A673 (cell line): Measurements from ENCODE around the gene APOL1. TPM values are rescaled to one million over a fixed set of nuclear protein-coding genes. Genes with fewer than 3 reads are reported as not detected.

Experiments used
- BruUV-seq: library from RNA; stranded (reverse); fragments of 400-500 nt; replicated peaks from 2 replicates; lab custom pipeline; 2021; lab: Mats Ljungman, UMichigan
- CTCF ChIA-PET: fragments of 300-600 bp; sonication (Branson Sonifier 250); formaldehyde crosslinking; loops from one replicate; lab custom pipeline; 2022; ENCODE audit warnings: antibody characterized with exemption; lab: Charles Lee
- POLR2A ChIA-PET: fragments of 300-600 bp; sonication (Branson Sonifier 250); formaldehyde crosslinking; loops from one replicate; lab custom pipeline; 2022; ENCODE audit warnings: antibody characterized with exemption; ENCODE audit not compliant: low non-redundant PET; lab: Charles Lee
- DNase-seq: peaks from one replicate; pipeline ENCODE4 v3.0.0-alpha.2; 2015; ENCODE audit warnings: low spot score
- H3K27ac ChIP-seq: fragments of 200-600 bp; sonication (generic); 2 replicates; pipeline ENCODE4 v1.5.1; 2016; ENCODE audit warnings: mixed run types, low read depth, mild to moderate bottlenecking, mixed read lengths, antibody characterized with exemption, low read length; ENCODE audit not compliant: poor library complexity, severe bottlenecking
- H3K27me3 ChIP-seq: fragments of 200-600 bp; sonication (generic); replicated peaks from 2 replicates; pipeline ENCODE4 v1.6.1; 2017; ENCODE audit warnings: mixed run types, low read depth, mild to moderate bottlenecking, mixed read lengths, antibody characterized with exemption, low read length; ENCODE audit not compliant: insufficient read depth, poor library complexity
- H3K36me3 ChIP-seq: fragments of 200-600 bp; sonication (generic); 2 replicates; pipeline ENCODE4 v1.6.1; 2016; ENCODE audit warnings: mixed run types, mild to moderate bottlenecking, mixed read lengths, antibody characterized with exemption, low read length; ENCODE audit not compliant: insufficient read depth, poor library complexity, severe bottlenecking
- H3K4me1 ChIP-seq: fragments of 200-600 bp; sonication (generic); 2 replicates; pipeline ENCODE4 v1.6.1; 2017; ENCODE audit warnings: mixed run types, mild to moderate bottlenecking, mixed read lengths, antibody characterized with exemption, low read length; ENCODE audit not compliant: insufficient read depth, poor library complexity, severe bottlenecking
- H3K4me3 ChIP-seq: fragments of 200-600 bp; sonication (generic); 2 replicates; pipeline ENCODE4 v1.5.1; 2016; ENCODE audit warnings: low read depth, mixed run types, mild to moderate bottlenecking, mixed read lengths, low read length; ENCODE audit not compliant: poor library complexity, severe bottlenecking
- H3K9me3 ChIP-seq: fragments of 200-600 bp; sonication (generic); 2 replicates; pipeline ENCODE4 v1.6.1; 2016; ENCODE audit warnings: mixed run types, low read depth, mild to moderate bottlenecking, mixed read lengths, antibody characterized with exemption, low read length; ENCODE audit not compliant: poor library complexity, severe bottlenecking
- EZH2 ChIP-seq: fragments of 200-600 bp; sonication (generic); IDR thresholded peaks from 2 replicates; pipeline ENCODE4 v1.6.1; 2017; ENCODE audit warnings: borderline replicate concordance, low read depth, mild to moderate bottlenecking, mixed read lengths, antibody characterized with exemption, low read length; ENCODE audit not compliant: poor library complexity, severe bottlenecking
- intact Hi-C: fragments of 100-400 bp; cut with micrococcal nuclease; formaldehyde crosslinking; loops from one replicate; pipeline ENCODE4 v1.10.0; 2022; ENCODE audit not compliant: unreplicated experiment
- total RNA-seq: library from RNA; stranded (reverse); gene quantifications from 2 replicates; pipeline ENCODE4 v1.2.3, GENCODE V29; 2021
- TF ChIP-seq, protein P1 (sequence below): fragments of 300-800, 200-600 bp; sonication (generic); conservative IDR thresholded peaks from 2 replicates; pipeline ENCODE4 v1.5.1; 2017; ENCODE audit warnings: low read depth, mild to moderate bottlenecking, antibody characterized with exemption, low read length, moderate library complexity, mixed read lengths

The APOL1 gene
- total RNA-seq, 1 experiment from 2014 or later, result 0.30 TPM

DNA sequence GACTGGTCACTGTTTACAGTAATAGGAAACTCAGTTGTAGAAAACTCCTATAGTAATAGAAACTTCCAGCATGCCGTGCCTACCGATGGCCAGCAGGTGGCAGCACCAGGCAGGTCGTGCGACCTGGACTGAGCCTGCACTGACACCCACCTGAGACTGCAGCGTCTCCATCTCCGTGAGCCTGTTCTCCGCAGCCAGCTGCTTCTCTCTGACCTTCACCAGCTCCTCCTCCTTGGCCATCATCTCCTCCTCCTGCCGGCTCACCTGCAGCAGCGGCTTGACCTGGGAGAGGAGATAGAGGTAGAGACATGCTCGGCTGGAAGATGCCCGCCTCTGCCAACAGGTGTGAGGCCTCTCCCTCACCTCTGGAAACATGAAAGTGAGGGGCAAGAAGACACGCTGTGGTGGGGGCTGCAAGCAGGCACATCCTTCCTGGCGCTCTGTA is 48.5 kb downstream of the APOL1 start:
- Histone ChIP-seq H3K27ac (no peak overlapping the region), H3K9me3 (no peaks in the 10 kb centered on the region), H3K4me3 (no peak overlapping the region), H3K27me3 (no peaks in the 10 kb centered on the region), H3K36me3 (peaks cover 82% of the 10 kb centered on the region), H3K4me1 (no peaks in the 10 kb centered on the region)
- ChIA-PET CTCF (interaction anchor here (0.7 to 1.6 kb wide), 4 partner anchors 15 to 185 kb away, joined by 3 to 15 read pairs (median 4); no protein-coding TSS in a partner anchor), POLR2A (no interaction called here)
- no peak for TF ChIP-seq EZH2
- TF ChIP-seq, protein P1, sequence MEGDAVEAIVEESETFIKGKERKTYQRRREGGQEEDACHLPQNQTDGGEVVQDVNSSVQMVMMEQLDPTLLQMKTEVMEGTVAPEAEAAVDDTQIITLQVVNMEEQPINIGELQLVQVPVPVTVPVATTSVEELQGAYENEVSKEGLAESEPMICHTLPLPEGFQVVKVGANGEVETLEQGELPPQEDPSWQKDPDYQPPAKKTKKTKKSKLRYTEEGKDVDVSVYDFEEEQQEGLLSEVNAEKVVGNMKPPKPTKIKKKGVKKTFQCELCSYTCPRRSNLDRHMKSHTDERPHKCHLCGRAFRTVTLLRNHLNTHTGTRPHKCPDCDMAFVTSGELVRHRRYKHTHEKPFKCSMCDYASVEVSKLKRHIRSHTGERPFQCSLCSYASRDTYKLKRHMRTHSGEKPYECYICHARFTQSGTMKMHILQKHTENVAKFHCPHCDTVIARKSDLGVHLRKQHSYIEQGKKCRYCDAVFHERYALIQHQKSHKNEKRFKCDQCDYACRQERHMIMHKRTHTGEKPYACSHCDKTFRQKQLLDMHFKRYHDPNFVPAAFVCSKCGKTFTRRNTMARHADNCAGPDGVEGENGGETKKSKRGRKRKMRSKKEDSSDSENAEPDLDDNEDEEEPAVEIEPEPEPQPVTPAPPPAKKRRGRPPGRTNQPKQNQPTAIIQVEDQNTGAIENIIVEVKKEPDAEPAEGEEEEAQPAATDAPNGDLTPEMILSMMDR, result peak; percentile 94
- peak; percentile 70 for DNase-seq
- no TSS peak for BruUV-seq
- intact Hi-C loops, result loop anchor here (1.0 kb wide), 1 partner anchor 169 kb away; no protein-coding TSS in a partner anchor

DNA sequence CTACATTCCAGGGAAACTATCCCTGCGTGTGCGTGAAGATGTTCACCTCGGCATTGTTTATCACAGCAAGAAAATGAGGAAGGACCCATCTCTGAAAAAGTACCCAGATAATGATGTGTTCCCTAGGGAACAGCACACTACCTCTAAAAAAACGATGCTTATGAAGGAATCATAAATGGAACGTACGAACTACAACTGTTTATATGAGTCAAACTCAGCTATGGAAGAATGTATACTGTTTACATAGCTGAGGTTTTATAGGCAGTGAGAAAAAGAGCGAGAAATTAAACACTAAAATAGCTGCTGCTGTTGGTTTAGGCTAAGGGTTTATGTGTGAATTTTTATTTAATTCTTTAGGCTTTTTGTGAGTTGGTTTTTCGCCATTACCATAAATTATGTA is 48.9 kb downstream of the APOL1 start:
- peaks cover 82% of the 10 kb centered on the region for H3K36me3 ChIP-seq
- H3K4me3 ChIP-seq, result no peak overlapping the region
- no peak overlapping the region for H3K27ac ChIP-seq
- intact Hi-C loops, result loop anchor here (1.0 kb wide), 1 partner anchor 168 kb away; no protein-coding TSS in a partner anchor
- H3K27me3 ChIP-seq, result no peaks in the 10 kb centered on the region
- no peaks in the 10 kb centered on the region for H3K4me1 ChIP-seq
- CTCF ChIA-PET, result interaction anchor here (0.6 to 1.7 kb wide), 5 partner anchors 15 to 185 kb away, joined by 3 to 9 read pairs (median 3); no protein-coding TSS in a partner anchor
- no peaks in the 10 kb centered on the region for H3K9me3 ChIP-seq
- TF ChIP-seq, protein P1, result no peak
- TF ChIP-seq EZH2, result no peak
- POLR2A ChIA-PET, result no interaction called here
- no peak for DNase-seq
- no TSS peak for BruUV-seq

DNA sequence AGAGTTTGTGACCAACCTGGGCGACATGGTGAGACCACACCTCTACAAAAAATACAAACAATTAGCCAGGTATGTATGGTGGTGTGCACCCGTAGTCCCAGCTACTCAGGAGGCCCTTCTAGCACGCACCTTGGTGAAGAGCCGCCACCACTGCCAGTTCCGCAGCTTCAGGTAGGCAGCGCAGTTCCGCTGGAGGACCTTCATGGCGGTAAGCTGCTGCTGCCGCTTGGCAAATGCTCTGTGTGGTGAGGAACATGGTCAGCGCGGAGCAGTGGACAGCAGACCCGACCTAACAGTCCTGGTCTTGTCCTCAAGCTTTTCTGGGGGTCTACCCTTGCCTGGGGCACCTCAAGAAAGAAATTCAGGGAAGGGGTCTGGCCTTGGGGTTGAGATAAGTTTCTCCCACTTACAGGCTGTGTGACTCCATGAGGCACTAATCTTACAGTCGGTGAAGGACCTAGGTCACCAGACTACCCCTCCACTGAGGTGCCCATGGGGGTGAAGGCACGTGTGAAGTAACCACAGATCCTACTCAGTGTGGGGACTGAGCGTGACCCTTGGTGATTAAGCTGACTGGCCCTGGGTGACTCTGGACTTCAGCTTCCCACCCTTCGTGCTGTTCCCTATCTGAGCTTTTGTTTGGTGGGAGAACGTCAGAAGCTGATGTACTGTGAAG is 49.6 kb downstream of the APOL1 start:
- ChIA-PET CTCF (interaction anchor here (0.5 to 1.7 kb wide), 6 partner anchors 15 to 184 kb away, joined by 3 to 9 read pairs (median 4); no protein-coding TSS in a partner anchor), POLR2A (no interaction called here)
- TF ChIP-seq, protein P1, result no peak
- no peak for TF ChIP-seq EZH2
- no peak overlapping the region for H3K27ac ChIP-seq
- peaks cover 82% of the 10 kb centered on the region for H3K36me3 ChIP-seq
- no peaks in the 10 kb centered on the region for H3K9me3 ChIP-seq
- no peaks in the 10 kb centered on the region for H3K4me1 ChIP-seq
- no peaks in the 10 kb centered on the region for H3K27me3 ChIP-seq
- H3K4me3 ChIP-seq, result no peak overlapping the region
- intact Hi-C loops, result no loop called here
- no peak for DNase-seq
- BruUV-seq, result no TSS peak
